Mesendoderm (in vitro differentiated cells): Measurements from ENCODE around the gene CCDC8. TPM values are rescaled to one million over a fixed set of nuclear protein-coding genes. Genes with fewer than 3 reads are reported as not detected.
A peak's percentile ranks its signal among the peaks of the same experiment; 100 is the strongest.

Source experiments
- DNase-seq: peaks from one replicate; pipeline ENCODE4 v3.0.0; 2013
- H2AK5ac ChIP-seq: 2 replicates; pipeline ENCODE4 v1.6.1; 2013; ENCODE audit warnings: low read length, inconsistent platforms
- H2BK120ac ChIP-seq: 2 replicates; pipeline ENCODE4 v1.6.1; 2013; ENCODE audit warnings: low read depth, mild to moderate bottlenecking, low read length, moderate library complexity, mixed read lengths
- H2BK15ac ChIP-seq: replicated peaks from 2 replicates; pipeline ENCODE4 v1.6.1; 2013; ENCODE audit warnings: low read depth, mild to moderate bottlenecking, moderate library complexity
- H2BK5ac ChIP-seq: 2 replicates; pipeline ENCODE4 v1.6.1; 2013; ENCODE audit warnings: low read length, inconsistent platforms
- H3K18ac ChIP-seq: 2 replicates; pipeline ENCODE4 v1.6.1; 2013; ENCODE audit warnings: mild to moderate bottlenecking, low read length, mixed read lengths
- H3K23ac ChIP-seq: one replicate; pipeline ENCODE4 v1.6.1; 2013; ENCODE audit warnings: low read length
- H3K27ac ChIP-seq: 2 replicates; pipeline ENCODE4 v1.5.1; 2013; ENCODE audit warnings: low read depth, mild to moderate bottlenecking, inconsistent platforms, low read length, moderate library complexity
- H3K27me3 ChIP-seq: 2 replicates; pipeline ENCODE4 v1.6.1; 2013; ENCODE audit warnings: low read length, control low read depth, mild to moderate bottlenecking, inconsistent platforms; ENCODE audit not compliant: insufficient read depth, poor library complexity
- H3K36me3 ChIP-seq: 2 replicates; pipeline ENCODE4 v1.6.1; 2013; ENCODE audit warnings: low read length, inconsistent platforms; ENCODE audit not compliant: control insufficient read depth, insufficient read depth
- H3K4ac ChIP-seq: one replicate; pipeline ENCODE4 v1.6.1; 2013; ENCODE audit warnings: low read depth, mild to moderate bottlenecking, low read length, moderate library complexity
- H3K4me1 ChIP-seq: 2 replicates; pipeline ENCODE4 v1.6.1; 2013; ENCODE audit warnings: low read depth, low read length, inconsistent platforms; ENCODE audit not compliant: control insufficient read depth
- H3K4me2 ChIP-seq: 2 replicates; pipeline ENCODE4 v1.6.1; 2013; ENCODE audit warnings: low read length
- H3K4me3 ChIP-seq: 2 replicates; pipeline ENCODE4 v1.5.1; 2013; ENCODE audit warnings: mild to moderate bottlenecking, low read length
- H3K56ac ChIP-seq: one replicate; pipeline ENCODE4 v1.6.1; 2013; ENCODE audit warnings: low read length
- H3K79me1 ChIP-seq: 2 replicates; pipeline ENCODE4 v1.6.1; 2013; ENCODE audit warnings: low read length, inconsistent platforms
- H3K79me2 ChIP-seq: 2 replicates; pipeline ENCODE4 v1.6.1; 2013; ENCODE audit warnings: mild to moderate bottlenecking, low read length; ENCODE audit not compliant: control insufficient read depth, insufficient read depth
- H3K9ac ChIP-seq: 2 replicates; pipeline ENCODE4 v1.6.1; 2013; ENCODE audit warnings: low read length, inconsistent platforms
- H4K5ac ChIP-seq: one replicate; pipeline ENCODE4 v1.6.1; 2013; ENCODE audit warnings: low read length
- H4K8ac ChIP-seq: one replicate; pipeline ENCODE4 v1.6.1; 2013; ENCODE audit warnings: low read depth, mild to moderate bottlenecking, control low read depth, low read length, moderate library complexity
- WGBS: extraction: QIAGEN DNeasy Blood & Tissue Kit; methylation state at CpG from one replicate; pipeline ENCODE4 v1.1.7; 2013; ENCODE audit warnings: low lambda C conversion rate, missing lambda C conversion rate; ENCODE audit not compliant: insufficient coverage; ENCODE audit errors: extremely low coverage; 5-methylcytosine and 5-hydroxymethylcytosine counted together
- polyA plus RNA-seq, 2 experiments: library from polyadenylated mRNA; stranded (reverse); fragments of 200-250 nt; gene quantifications; one replicate each; pipeline ENCODE4 v1.2.3, GENCODE V29; 2013

Gene CCDC8
- polyA plus RNA-seq (2013, experiment 1 of 2): 11.5 TPM
- polyA plus RNA-seq (2013, experiment 2 of 2): 12.1 TPM

DNA sequence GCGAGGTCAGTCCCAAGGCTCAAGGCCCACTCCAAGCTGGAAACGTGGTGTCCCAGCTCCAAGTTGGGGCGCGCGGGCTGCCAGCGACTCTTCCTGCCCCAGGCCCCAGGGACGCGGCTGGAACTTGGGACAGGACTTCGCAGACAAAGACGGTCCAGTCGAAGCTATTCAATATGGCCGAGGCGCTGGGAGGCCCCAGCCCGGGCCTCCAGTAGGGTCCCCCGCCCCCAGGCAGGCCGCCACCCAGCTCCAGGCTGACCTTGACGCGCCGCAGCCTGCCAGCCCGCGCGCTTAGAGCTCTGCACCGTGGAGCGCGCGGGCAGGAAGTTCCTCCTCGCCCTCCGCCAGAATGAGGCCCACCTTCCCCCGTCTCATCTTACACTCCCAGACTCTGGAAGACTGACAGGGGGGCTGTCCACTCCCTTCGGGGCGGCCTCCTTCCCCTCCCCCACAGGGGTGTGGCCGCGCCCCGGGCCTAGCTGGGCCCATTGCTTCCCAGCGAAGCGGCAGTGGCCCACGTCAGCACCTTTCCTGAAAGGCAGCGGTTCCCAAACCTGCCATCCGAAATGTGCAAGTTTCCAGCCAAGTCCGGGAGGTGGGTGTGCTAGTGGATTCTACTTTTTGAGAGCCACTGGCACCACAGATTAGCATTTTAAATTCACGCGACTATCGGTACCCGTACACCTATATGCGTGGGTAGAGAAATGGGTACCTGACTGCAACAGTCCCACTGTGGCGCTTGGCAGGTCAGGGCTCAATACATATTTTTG, at the start of gene CCDC8:
TSS of gene CCDC8 (minus strand) at position 303 of the 770 bp plus-strand sequence. CDS start 754 bp downstream, outside the sequence.
- Histone ChIP-seq H2BK120ac (no peak within 1 kb of the TSS), H4K5ac (no peak within 1 kb of the TSS), H3K4ac (peak within 1 kb of the TSS; percentile 62), H3K23ac (peak within 1 kb of the TSS; percentile 94), H3K27me3 (no peaks in the 10 kb centered on the region), H2AK5ac (peak within 1 kb of the TSS; percentile 22), H4K8ac (no peak within 1 kb of the TSS), H3K18ac (peak within 1 kb of the TSS; percentile 62), H2BK15ac (no peak within 1 kb of the TSS), H3K79me1 (peaks cover 13% of the 10 kb centered on the region), H2BK5ac (peak within 1 kb of the TSS; percentile 74), H3K4me3 (peak within 1 kb of the TSS; percentile 70), H3K9ac (peak within 1 kb of the TSS; percentile 96), H3K27ac (peak within 1 kb of the TSS; percentile 75), H3K4me1 (peaks cover 2% of the 10 kb centered on the region), H3K36me3 (no peaks in the 10 kb centered on the region), H3K56ac (peak within 1 kb of the TSS; percentile 96), H3K79me2 (peaks cover 13% of the 10 kb centered on the region), H3K4me2 (peak within 1 kb of the TSS; percentile 100)
- peak; percentile 99 for DNase-seq
- no CpG with 5 or more reads among the region's 46 CpGs for whole genome bisulfite sequencing

GRCh38 chr19:46461537-46461936, 48.2 kb upstream of the CCDC8 start:
- H3K27me3 ChIP-seq: no peaks in the 10 kb centered on the region
- WGBS: no CpG with 5 or more reads among the region's 2 CpGs
- H3K23ac ChIP-seq: no peak overlapping the region
- no peaks in the 10 kb centered on the region for H3K4me1 ChIP-seq
- no peak overlapping the region for H3K9ac ChIP-seq
- H2BK15ac ChIP-seq: no peak overlapping the region
- H2BK120ac ChIP-seq: no peak overlapping the region
- H3K27ac ChIP-seq: no peak overlapping the region
- no peaks in the 10 kb centered on the region for H3K79me1 ChIP-seq
- no peak overlapping the region for H3K4me3 ChIP-seq
- H3K18ac ChIP-seq: no peak overlapping the region
- no peaks in the 10 kb centered on the region for H3K79me2 ChIP-seq
- no peak overlapping the region for H3K4ac ChIP-seq
- H3K56ac ChIP-seq: no peak overlapping the region
- H2BK5ac ChIP-seq: no peak overlapping the region
- H4K5ac ChIP-seq: no peak overlapping the region
- DNase-seq: no peak
- H2AK5ac ChIP-seq: no peak overlapping the region
- no peak overlapping the region for H4K8ac ChIP-seq
- H3K4me2 ChIP-seq: no peak overlapping the region
- H3K36me3 ChIP-seq: no peaks in the 10 kb centered on the region

GRCh38 chr19:46460981-46461380, 47.6 kb upstream of the CCDC8 start:
- H3K27me3 ChIP-seq: no peaks in the 10 kb centered on the region
- H3K79me1 ChIP-seq: no peaks in the 10 kb centered on the region
- H3K4me2 ChIP-seq: no peak overlapping the region
- H3K18ac ChIP-seq: no peak overlapping the region
- H4K5ac ChIP-seq: no peak overlapping the region
- H3K79me2 ChIP-seq: no peaks in the 10 kb centered on the region
- no peak overlapping the region for H3K56ac ChIP-seq
- DNase-seq: no peak
- H2BK15ac ChIP-seq: no peak overlapping the region
- no peak overlapping the region for H3K4me3 ChIP-seq
- H3K27ac ChIP-seq: no peak overlapping the region
- no peak overlapping the region for H2BK120ac ChIP-seq
- H3K36me3 ChIP-seq: no peaks in the 10 kb centered on the region
- H3K9ac ChIP-seq: no peak overlapping the region
- H3K4ac ChIP-seq: no peak overlapping the region
- no peak overlapping the region for H4K8ac ChIP-seq
- H2BK5ac ChIP-seq: no peak overlapping the region
- no CpG with 5 or more reads among the region's 1 CpG for WGBS
- H3K4me1 ChIP-seq: no peaks in the 10 kb centered on the region
- no peak overlapping the region for H2AK5ac ChIP-seq
- H3K23ac ChIP-seq: no peak overlapping the region

DNA sequence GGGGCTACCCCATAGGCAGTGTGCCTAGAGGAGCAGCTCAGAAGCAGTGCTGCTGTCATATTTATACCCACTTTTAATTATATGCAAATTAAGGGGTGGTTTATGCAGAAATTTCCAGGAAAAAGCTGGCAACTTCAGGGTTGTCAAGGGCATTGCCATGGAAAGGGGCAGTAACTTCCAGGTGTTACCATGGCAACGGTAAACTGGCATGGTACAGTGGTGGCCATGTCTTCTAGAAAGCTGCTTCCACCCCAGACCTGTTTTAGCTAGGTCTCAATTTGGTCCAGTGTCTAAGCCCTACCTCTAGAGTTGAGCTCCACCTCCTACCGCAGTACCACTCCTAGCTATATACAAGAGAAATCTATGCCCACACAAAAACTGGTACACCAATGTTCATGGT, 46.7 kb upstream of the CCDC8 start:
- Histone ChIP-seq H2AK5ac (no peak overlapping the region), H2BK15ac (no peak overlapping the region), H3K56ac (no peak overlapping the region), H3K18ac (no peak overlapping the region), H2BK120ac (no peak overlapping the region), H3K27ac (no peak overlapping the region), H2BK5ac (no peak overlapping the region), H3K4me3 (no peak overlapping the region), H4K8ac (no peak overlapping the region), H4K5ac (no peak overlapping the region), H3K9ac (no peak overlapping the region), H3K4me1 (no peaks in the 10 kb centered on the region), H3K23ac (no peak overlapping the region), H3K4ac (no peak overlapping the region), H3K27me3 (no peaks in the 10 kb centered on the region), H3K79me2 (no peaks in the 10 kb centered on the region), H3K36me3 (no peaks in the 10 kb centered on the region), H3K4me2 (no peak overlapping the region), H3K79me1 (no peaks in the 10 kb centered on the region)
- no peak for DNase-seq
- WGBS: no CpG with 5 or more reads among the region's 2 CpGs

GRCh38 chr19:46456930-46457329, 43.6 kb upstream of the CCDC8 start:
- no peaks in the 10 kb centered on the region for H3K4me1 ChIP-seq
- no peak overlapping the region for H2BK15ac ChIP-seq
- no peak overlapping the region for H3K4ac ChIP-seq
- no peak overlapping the region for H3K56ac ChIP-seq
- no peak overlapping the region for H3K9ac ChIP-seq
- no CpG with 5 or more reads among the region's 5 CpGs for WGBS
- no peak overlapping the region for H3K4me2 ChIP-seq
- H3K4me3 ChIP-seq: no peak overlapping the region
- H3K36me3 ChIP-seq: no peaks in the 10 kb centered on the region
- H2BK5ac ChIP-seq: no peak overlapping the region
- H3K18ac ChIP-seq: no peak overlapping the region
- no peaks in the 10 kb centered on the region for H3K79me2 ChIP-seq
- H3K79me1 ChIP-seq: no peaks in the 10 kb centered on the region
- no peak overlapping the region for H3K23ac ChIP-seq
- no peak overlapping the region for H2AK5ac ChIP-seq
- no peaks in the 10 kb centered on the region for H3K27me3 ChIP-seq
- no peak for DNase-seq
- H3K27ac ChIP-seq: no peak overlapping the region
- H4K8ac ChIP-seq: no peak overlapping the region
- no peak overlapping the region for H2BK120ac ChIP-seq
- H4K5ac ChIP-seq: no peak overlapping the region

- Histone ChIP-seq H4K5ac (no peak overlapping the region), H3K4me2 (no peak overlapping the region), H3K4me3 (no peak overlapping the region), H3K36me3 (no peaks in the 10 kb centered on the region), H2BK5ac (no peak overlapping the region), H4K8ac (no peak overlapping the region), H3K79me1 (no peaks in the 10 kb centered on the region), H3K23ac (no peak overlapping the region), H3K18ac (no peak overlapping the region), H3K56ac (no peak overlapping the region), H2AK5ac (no peak overlapping the region), H3K79me2 (no peaks in the 10 kb centered on the region), H2BK120ac (no peak overlapping the region), H3K4ac (no peak overlapping the region), H3K27ac (no peak overlapping the region), H3K4me1 (no peaks in the 10 kb centered on the region), H2BK15ac (no peak overlapping the region), H3K9ac (no peak overlapping the region), H3K27me3 (no peaks in the 10 kb centered on the region)
- no CpG with 5 or more reads among the region's 3 CpGs for WGBS
- no peak for DNase-seq
These were observed 40.9 kb upstream of the CCDC8 start for GRCh38 chr19:46454244-46454643.
